Progenitor cell of endocrine pancreas (in vitro differentiated cells): ENCODE results near the gene TMIE. TPM values are rescaled to one million over a fixed set of nuclear protein-coding genes. Genes with fewer than 3 reads are reported as not detected.

Experiments used
- DNase-seq: peaks from one replicate; pipeline ENCODE4 v3.0.0; 2021; ENCODE audit warnings: low spot score; ENCODE audit not compliant: unreplicated experiment
- H3K27ac Mint-ChIP-seq: 2 replicates; pipeline ENCODE4 v1.8.0; 2021; ENCODE audit warnings: mild to moderate bottlenecking, moderate library complexity, mixed read lengths
- H3K27me3 Mint-ChIP-seq: 2 replicates; pipeline ENCODE4 v1.8.0; 2021; ENCODE audit warnings: mixed read lengths
- H3K36me3 Mint-ChIP-seq: 2 replicates; pipeline ENCODE4 v1.8.0; 2022; ENCODE audit warnings: mixed read lengths; ENCODE audit not compliant: insufficient read depth
- H3K4me1 Mint-ChIP-seq: 2 replicates; pipeline ENCODE4 v1.8.0; 2021; ENCODE audit warnings: low read depth, mixed read lengths
- H3K4me3 Mint-ChIP-seq: 2 replicates; pipeline ENCODE4 v1.8.0; 2021; ENCODE audit warnings: low read depth, mild to moderate bottlenecking, moderate library complexity, mixed read lengths
- H3K9me3 Mint-ChIP-seq: 2 replicates; pipeline ENCODE4 v1.8.0; 2021; ENCODE audit warnings: low read depth, mixed read lengths
- total RNA-seq: library from RNA; stranded (reverse); gene quantifications from 2 replicates; pipeline ENCODE4 v1.2.1, GENCODE V29; 2021
- TF ChIP-seq, protein P1 (sequence below): fragments of 200-600 bp; sonication (generic); IDR thresholded peaks from one replicate; pipeline ENCODE4 v1.5.0; 2021; ENCODE audit warnings: antibody characterized with exemption, mild to moderate bottlenecking; ENCODE audit not compliant: unreplicated experiment

TMIE gene
- total RNA-seq, 1 donor from 2014 or later = 0.50 TPM

DNA sequence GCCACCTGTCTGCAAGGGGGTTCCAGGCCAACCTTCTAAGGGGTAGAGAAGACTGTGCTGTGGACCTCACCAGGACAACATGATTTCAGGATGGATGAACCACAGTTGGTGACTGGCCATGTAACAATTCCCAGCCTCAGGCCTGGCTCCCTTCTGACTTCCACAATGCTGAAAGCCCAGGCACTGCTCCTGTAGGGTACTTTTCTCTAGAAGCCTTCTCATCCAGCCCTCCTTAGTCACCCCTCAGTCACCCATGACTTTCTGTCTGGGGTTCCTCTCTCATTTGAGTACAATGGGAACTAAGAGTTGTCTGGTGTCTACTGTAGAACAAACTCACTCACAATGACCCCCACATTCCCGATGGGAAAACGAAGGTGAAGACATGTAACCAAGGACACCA is 16.3 kb upstream of the TMIE start:
- Mint-ChIP-seq H3K4me3 (no peak overlapping the region), H3K27me3 (peaks cover 53% of the 10 kb centered on the region), H3K27ac (no peak overlapping the region), H3K36me3 (no peaks in the 10 kb centered on the region), H3K9me3 (no peaks in the 10 kb centered on the region), H3K4me1 (no peaks in the 10 kb centered on the region)
- DNase-seq = no peak
- TF ChIP-seq, protein P1, sequence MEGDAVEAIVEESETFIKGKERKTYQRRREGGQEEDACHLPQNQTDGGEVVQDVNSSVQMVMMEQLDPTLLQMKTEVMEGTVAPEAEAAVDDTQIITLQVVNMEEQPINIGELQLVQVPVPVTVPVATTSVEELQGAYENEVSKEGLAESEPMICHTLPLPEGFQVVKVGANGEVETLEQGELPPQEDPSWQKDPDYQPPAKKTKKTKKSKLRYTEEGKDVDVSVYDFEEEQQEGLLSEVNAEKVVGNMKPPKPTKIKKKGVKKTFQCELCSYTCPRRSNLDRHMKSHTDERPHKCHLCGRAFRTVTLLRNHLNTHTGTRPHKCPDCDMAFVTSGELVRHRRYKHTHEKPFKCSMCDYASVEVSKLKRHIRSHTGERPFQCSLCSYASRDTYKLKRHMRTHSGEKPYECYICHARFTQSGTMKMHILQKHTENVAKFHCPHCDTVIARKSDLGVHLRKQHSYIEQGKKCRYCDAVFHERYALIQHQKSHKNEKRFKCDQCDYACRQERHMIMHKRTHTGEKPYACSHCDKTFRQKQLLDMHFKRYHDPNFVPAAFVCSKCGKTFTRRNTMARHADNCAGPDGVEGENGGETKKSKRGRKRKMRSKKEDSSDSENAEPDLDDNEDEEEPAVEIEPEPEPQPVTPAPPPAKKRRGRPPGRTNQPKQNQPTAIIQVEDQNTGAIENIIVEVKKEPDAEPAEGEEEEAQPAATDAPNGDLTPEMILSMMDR = no peak

DNA sequence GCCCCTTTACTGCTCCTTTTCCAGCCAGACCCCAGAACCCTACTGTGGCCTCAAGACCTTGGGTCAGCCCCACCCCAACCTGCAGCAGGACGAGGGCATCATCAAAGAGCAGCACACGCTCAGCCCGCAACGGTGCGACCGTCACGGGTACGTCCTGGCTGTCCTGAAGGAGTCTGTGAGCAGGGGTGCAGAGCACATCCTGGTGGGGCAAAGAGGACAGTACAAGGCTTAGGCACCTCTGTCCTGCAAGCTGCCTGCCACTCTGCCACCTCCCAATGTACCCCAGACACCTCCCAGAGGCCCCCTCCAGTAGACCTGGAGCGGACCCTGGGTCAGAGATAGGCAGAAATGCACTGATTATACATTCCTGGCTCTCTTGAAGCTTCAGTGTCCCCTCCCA is 15.7 kb upstream of the TMIE start:
- Mint-ChIP-seq H3K27ac (peak overlapping the region; percentile 59), H3K27me3 (peaks cover 50% of the 10 kb centered on the region), H3K4me3 (no peak overlapping the region), H3K36me3 (no peaks in the 10 kb centered on the region), H3K4me1 (no peaks in the 10 kb centered on the region), H3K9me3 (no peaks in the 10 kb centered on the region)
- TF ChIP-seq, protein P1 = no peak
- DNase-seq = no peak

DNA sequence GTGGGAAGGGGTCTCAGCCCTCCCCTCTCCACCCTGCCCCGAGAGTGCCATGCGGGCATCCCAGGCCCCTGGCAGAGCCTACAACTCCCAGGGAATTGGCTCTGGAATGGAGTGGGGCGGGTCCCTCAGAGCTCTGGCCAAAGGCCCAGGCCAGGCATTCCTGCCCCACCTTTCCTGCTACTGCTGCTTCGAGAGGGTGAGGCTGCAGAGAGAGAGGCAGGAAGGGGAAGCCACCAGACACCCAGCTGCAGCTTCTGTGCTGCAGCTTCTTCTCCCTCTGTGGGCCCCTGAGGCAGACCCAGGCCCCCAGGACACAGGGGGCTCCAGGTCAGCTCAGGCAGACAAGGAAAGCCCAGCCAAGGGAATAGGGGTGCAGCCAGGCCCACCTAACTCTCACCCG is 10.4 kb upstream of the TMIE start:
- TF ChIP-seq, protein P1 = no peak
- Mint-ChIP-seq H3K4me3 (no peak overlapping the region), H3K36me3 (no peaks in the 10 kb centered on the region), H3K9me3 (no peaks in the 10 kb centered on the region), H3K27ac (no peak overlapping the region), H3K4me1 (peaks cover 5% of the 10 kb centered on the region), H3K27me3 (peaks cover 31% of the 10 kb centered on the region)
- DNase-seq = no peak

DNA sequence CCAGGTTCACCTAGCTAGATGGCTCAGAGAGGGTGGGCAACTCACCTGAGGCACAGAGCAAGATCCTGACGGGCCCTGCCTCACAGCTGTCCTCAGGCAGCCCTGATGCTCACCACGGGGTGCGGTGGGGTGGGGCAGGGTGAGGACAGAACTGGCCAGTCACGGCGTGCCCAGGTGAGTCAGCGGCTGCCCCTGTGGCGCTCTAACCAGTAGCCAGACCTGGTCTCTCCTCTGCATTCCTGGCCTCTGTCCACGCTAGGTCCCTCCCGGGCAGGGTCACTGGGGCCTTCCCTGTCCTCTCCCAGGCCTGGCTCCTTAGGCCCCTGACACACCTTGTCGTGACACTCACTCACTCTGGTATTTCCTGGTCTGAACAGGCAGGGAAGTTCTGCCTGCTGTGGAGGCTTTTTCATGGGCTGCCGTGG is 8.6 kb upstream of the TMIE start:
- H3K4me1 Mint-ChIP-seq = peaks cover 5% of the 10 kb centered on the region
- DNase-seq = peak; percentile 36
- H3K9me3 Mint-ChIP-seq = no peaks in the 10 kb centered on the region
- peaks cover 29% of the 10 kb centered on the region for H3K27me3 Mint-ChIP-seq
- peak overlapping the region; percentile 72 for H3K4me3 Mint-ChIP-seq
- TF ChIP-seq, protein P1 = no peak
- peak overlapping the region; percentile 25 for H3K27ac Mint-ChIP-seq
- no peaks in the 10 kb centered on the region for H3K36me3 Mint-ChIP-seq

DNA sequence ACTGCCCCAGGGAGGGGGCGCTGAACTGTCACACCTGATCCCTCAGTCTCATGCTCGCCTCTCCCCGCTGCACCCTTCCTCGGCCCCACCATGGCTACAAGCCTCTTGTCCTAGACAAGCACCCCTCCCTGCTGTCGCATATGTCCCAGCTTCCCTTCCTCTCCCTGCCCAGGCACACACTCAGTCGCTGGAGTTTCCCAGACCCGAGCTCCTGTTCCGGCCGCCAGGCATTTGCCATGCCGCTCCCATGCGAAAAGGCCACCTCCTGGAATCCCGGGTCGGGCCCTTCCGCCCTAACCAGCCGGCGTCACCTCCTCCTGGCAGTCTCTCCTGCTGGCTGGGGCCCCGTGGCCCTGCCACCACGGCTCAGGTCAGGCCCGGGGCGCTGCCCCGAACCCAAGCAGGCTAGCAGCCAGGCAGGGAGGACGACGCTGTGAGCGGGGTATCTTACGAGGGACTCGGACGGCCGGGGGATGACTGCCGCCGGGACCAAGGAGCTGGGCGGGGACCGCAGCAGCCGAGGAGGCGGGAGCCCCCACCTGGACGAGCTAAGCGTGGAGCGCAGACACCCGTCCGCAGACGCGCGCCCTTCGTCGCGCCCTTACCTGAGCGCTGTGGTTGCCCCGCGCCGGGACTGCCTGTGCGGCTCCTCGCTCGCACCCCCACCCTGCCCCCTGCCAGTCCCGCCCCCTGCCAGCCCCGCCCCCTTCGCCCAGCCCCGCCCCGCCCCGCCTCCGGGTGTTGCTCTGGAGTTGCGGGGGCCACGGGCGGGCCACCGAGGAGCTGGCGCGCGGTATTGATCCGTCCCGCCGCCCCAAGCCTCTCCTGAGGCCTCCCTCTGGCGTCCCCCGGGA is 7.9 kb upstream of the TMIE start, which contains the start of gene ALS2CL:
Gene ALS2CL, minus strand, starts transcription at position 642 of the 854 bp plus-strand sequence. CDS start 4,239 bp downstream, outside the sequence.
- Mint-ChIP-seq H3K4me3 (peak within 1 kb of the TSS; percentile 72), H3K27me3 (peaks cover 32% of the 10 kb centered on the region), H3K4me1 (peaks cover 5% of the 10 kb centered on the region), H3K9me3 (no peaks in the 10 kb centered on the region), H3K36me3 (no peaks in the 10 kb centered on the region), H3K27ac (peak within 1 kb of the TSS; percentile 25)
- TF ChIP-seq, protein P1 = no peak
- peak; percentile 45 for DNase-seq
